Measurements from ENCODE around the gene MYMX.

Gene MYMX

DNA sequence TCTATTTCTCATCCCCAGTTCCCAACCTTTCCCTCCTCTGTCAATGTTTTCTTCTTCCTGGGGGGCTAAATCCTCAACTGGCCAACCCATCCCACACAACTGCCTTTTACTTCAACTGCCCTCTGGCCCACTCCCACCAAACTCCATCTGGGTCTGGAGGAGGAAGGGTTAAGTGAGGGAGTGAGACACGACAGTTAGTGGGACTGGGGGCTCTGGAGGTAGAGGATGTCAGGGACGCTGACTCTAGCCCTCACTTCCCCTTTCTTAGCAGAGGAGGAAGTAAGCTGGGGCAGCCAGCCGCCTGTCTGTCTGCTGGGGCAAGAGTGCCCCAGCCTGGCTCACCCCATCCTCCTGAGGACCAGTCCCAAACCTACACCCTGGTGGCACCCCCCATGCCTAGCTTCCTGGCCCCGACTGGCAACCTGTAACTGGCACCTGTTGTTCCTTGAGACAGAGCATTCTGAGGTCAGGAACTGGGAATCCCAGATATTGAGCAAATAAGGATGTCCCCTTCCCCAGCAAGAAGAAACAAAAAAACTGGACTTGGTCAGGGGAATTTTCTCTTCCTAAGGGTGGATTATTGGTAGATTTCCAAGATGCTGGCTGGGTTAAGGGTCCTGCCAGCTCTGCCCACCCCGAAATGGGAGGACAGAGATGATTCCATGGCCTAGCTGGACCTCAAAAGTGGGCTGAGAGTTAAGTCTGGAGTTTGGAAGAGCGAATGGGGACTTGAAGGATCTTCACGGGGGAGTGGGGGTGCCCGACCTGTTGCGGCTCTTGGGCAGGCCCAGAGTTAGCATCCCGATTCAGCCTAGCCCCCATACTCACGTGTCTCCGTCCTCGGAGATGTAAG lies 47.7 kb downstream of the MYMX start:
- Histone ChIP-seq H3K9ac (ENCODE audit: low read length) (peak overlapping the region; percentile 99), H4K20me1 (ENCODE audit: insufficient read depth, low read length) (peaks cover 19% of the 10 kb centered on the region), H3K4me3 (ENCODE audit: low read length) (peak overlapping the region; percentile 84), H3K27me3 (ENCODE audit: low read depth, low read length) (no peaks in the 10 kb centered on the region), H3K27ac (ENCODE audit: low read length) (peak overlapping the region; percentile 94), H3K4me2 (ENCODE audit: low read length) (peak overlapping the region; percentile 99), H3K79me2 (ENCODE audit: low read length) (peaks cover 60% of the 10 kb centered on the region), H3K36me3 (replicated peaks; ENCODE audit: low read depth, low read length) (peaks cover 53% of the 10 kb centered on the region), H3K9me3 (ENCODE audit: insufficient read depth, low read length) (no peaks in the 10 kb centered on the region), H2AFZ (ENCODE audit: low read depth, low read length) (no peak overlapping the region), H3K4me1 (ENCODE audit: low read length) (peaks cover 72% of the 10 kb centered on the region)
- TF ChIP-seq CTCF (IDR thresholded peaks at IDR 0.05; ENCODE audit: low read depth, low read length): no peak; the same call in 1 of the 2 replicates
- no peak for TF ChIP-seq EZH2phosphoT487 (IDR thresholded peaks at IDR 0.05; ENCODE audit: low read depth)

DNA sequence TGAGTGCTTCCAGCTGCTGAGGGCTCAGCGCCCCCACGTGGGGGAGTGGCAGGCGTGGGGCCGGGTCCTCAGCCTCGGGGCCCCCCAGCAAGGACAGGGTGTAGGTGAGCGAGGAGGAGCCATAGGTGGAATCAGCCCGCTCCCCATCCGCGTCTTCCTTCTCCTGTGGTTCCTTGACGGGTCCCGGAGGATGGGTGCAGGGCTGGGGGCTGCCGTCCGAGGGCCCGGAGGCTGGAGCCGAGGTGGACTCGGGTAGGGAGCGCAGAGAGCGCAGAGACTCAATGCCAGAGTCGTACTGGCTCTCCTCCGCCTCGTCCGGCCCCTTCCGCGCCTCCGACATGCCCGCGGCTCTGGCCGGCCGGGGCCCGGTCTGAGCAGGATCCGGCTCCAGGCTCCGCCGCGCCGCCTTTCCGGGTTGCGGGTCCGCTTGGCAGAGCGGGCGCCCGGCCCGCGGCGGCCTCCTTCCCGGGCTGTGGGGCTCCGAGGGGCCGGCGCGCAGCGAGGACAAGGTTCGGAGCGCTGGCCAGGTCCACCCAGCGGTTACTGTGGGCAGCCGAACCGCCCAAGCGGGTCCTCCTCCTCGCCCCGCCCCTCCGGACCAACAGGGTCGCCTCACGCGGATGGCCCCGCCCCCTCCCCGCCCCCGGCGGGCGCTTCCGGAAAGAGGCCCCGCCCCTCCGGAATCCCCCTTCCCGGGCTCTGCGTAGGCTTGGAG lies 48.4 kb downstream of the MYMX start, which contains the start of gene NFKBIE:
Gene NFKBIE (minus strand): TSS at position 545 of the 715 bp plus-strand sequence. CDS start 205 bp downstream, at position 340.
- Histone ChIP-seq H3K9ac (ENCODE audit: low read length) (peak within 1 kb of the TSS; percentile 99), H3K4me2 (ENCODE audit: low read length) (peak within 1 kb of the TSS; percentile 99), H3K4me3 (ENCODE audit: low read length) (peak within 1 kb of the TSS; percentile 84), H3K36me3 (replicated peaks; ENCODE audit: low read depth, low read length) (peaks cover 46% of the 10 kb centered on the region), H4K20me1 (ENCODE audit: insufficient read depth, low read length) (peaks cover 18% of the 10 kb centered on the region), H3K4me1 (ENCODE audit: low read length) (peaks cover 72% of the 10 kb centered on the region), H3K27ac (ENCODE audit: low read length) (peak within 1 kb of the TSS; percentile 94), H2AFZ (ENCODE audit: low read depth, low read length) (no peak within 1 kb of the TSS), H3K9me3 (ENCODE audit: insufficient read depth, low read length) (no peaks in the 10 kb centered on the region), H3K27me3 (ENCODE audit: low read depth, low read length) (peaks cover 4% of the 10 kb centered on the region), H3K79me2 (ENCODE audit: low read length) (peaks cover 52% of the 10 kb centered on the region)
- TF ChIP-seq EZH2phosphoT487 (IDR thresholded peaks at IDR 0.05; ENCODE audit: low read depth) (no peak), CTCF (IDR thresholded peaks at IDR 0.05; ENCODE audit: low read depth, low read length) (peak; percentile 74)

- TF ChIP-seq CTCF (IDR thresholded peaks at IDR 0.05; ENCODE audit: low read depth, low read length) (no peak), EZH2phosphoT487 (IDR thresholded peaks at IDR 0.05; ENCODE audit: low read depth) (no peak)
- Histone ChIP-seq H3K79me2 (ENCODE audit: low read length) (peaks cover 46% of the 10 kb centered on the region), H2AFZ (ENCODE audit: low read depth, low read length) (no peak overlapping the region), H3K4me2 (ENCODE audit: low read length) (peak overlapping the region; percentile 96), H3K36me3 (replicated peaks; ENCODE audit: low read depth, low read length) (peaks cover 42% of the 10 kb centered on the region), H3K9me3 (ENCODE audit: insufficient read depth, low read length) (no peaks in the 10 kb centered on the region), H3K27me3 (ENCODE audit: low read depth, low read length) (peaks cover 4% of the 10 kb centered on the region), H3K4me1 (ENCODE audit: low read length) (peaks cover 66% of the 10 kb centered on the region), H3K4me3 (ENCODE audit: low read length) (peak overlapping the region; percentile 84), H3K9ac (ENCODE audit: low read length) (peak overlapping the region; percentile 72), H3K27ac (ENCODE audit: low read length) (peak overlapping the region; percentile 94), H4K20me1 (ENCODE audit: insufficient read depth, low read length) (peaks cover 15% of the 10 kb centered on the region)
These were observed 49.1 kb downstream of the MYMX start for GRCh38 chr6:44265722-44266233.

DNA sequence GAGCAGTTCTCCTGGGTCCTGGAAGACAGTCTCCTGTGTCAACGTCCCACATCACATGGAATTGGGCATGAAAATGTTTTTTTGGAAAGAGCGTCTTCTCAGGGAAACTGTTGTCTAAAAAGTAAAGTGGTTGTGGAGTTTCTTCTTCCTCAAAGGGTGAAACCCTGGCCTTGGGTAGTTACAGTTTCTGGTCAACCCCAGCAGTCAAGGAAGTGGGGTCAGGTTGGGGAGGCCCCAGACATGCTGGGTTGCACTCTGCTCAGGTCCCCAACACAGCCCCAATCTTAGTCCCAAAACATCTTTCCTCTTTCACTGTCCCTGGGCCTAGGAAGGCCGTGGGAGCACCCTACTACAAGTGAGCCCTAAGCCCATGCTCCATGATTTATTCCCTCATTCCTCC lies 49.6 kb downstream of the MYMX start:
- H4K20me1 ChIP-seq (ENCODE audit: insufficient read depth, low read length): peaks cover 9% of the 10 kb centered on the region
- peak overlapping the region; percentile 84 for H3K4me3 ChIP-seq (ENCODE audit: low read length)
- TF ChIP-seq EZH2phosphoT487 (IDR thresholded peaks at IDR 0.05; ENCODE audit: low read depth) (no peak), CTCF (IDR thresholded peaks at IDR 0.05; ENCODE audit: low read depth, low read length) (no peak)
- H3K9ac ChIP-seq (ENCODE audit: low read length): peak overlapping the region; percentile 72
- no peak overlapping the region for H2AFZ ChIP-seq (ENCODE audit: low read depth, low read length)
- H3K9me3 ChIP-seq (ENCODE audit: insufficient read depth, low read length): no peaks in the 10 kb centered on the region
- H3K27ac ChIP-seq (ENCODE audit: low read length): peak overlapping the region; percentile 94
- H3K27me3 ChIP-seq (ENCODE audit: low read depth, low read length): peaks cover 5% of the 10 kb centered on the region
- H3K4me2 ChIP-seq (ENCODE audit: low read length): peak overlapping the region; percentile 96
- H3K79me2 ChIP-seq (ENCODE audit: low read length): peaks cover 40% of the 10 kb centered on the region
- peaks cover 64% of the 10 kb centered on the region for H3K4me1 ChIP-seq (ENCODE audit: low read length)
- peaks cover 36% of the 10 kb centered on the region for H3K36me3 ChIP-seq (replicated peaks; ENCODE audit: low read depth, low read length)
